Measurements from ENCODE around the gene BTF3.
"Not testable (repeated sequence)": the region's sequence is repeated elsewhere in the genome, so short reads cannot be mapped to it uniquely, and the experiment has no call there.

The BTF3 gene

GRCh38 chr5:73498057-73498992 lies at the start of gene BTF3:
BTF3 (plus strand) TSS chr5:73498442; CDS start chr5:73498668, 226 bp downstream.
- Mint-ChIP-seq H3K9me3 (no peaks in the 10 kb centered on the region), H3K36me3 (ENCODE audit: low read depth) (peaks cover 42% of the 10 kb centered on the region)

DNA sequence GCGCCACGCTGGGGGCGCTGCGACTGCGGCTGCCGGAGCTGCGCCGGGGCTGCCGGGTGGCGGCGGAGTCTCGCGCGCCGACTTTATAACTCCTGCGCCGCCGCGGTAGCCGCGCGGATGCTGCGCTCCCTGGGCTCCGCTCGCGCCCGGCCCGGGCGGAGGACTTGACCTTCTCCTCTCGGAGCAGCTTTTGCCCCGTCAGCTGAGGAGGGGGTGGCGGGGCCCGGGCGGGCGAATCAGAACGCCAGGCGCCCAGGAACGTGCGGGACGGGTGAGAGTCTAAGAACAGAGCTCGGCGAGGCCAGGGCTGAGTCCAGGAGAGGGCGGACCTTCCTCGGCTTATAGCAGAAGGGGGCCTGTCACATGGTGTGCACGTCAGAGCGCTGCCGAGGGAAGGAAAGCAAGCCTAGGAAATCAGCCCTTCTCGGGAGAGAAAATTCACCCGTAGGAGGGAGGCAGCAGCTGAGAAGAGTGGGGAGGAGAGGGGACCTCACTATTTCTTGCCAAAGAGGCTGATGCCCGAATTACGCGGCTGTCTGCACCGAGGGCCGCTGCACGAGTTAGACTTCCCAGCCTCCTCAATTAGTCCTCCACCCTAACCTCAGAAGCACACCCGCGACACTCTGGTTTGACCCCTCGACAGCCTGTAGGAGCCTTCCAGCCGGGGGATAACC lies 49.6 kb upstream of the BTF3 start, which contains the start of gene FOXD1:
Gene FOXD1 (minus strand): TSS at position 315 of the 674 bp plus-strand sequence. CDS start 415 bp downstream, outside the sequence.
- Mint-ChIP-seq H3K4me3 (peak within 1 kb of the TSS; percentile 82), H3K36me3 (ENCODE audit: low read depth) (peaks cover 5% of the 10 kb centered on the region), H3K27ac (peak within 1 kb of the TSS; percentile 77), H3K9me3 (peaks cover 5% of the 10 kb centered on the region), H3K4me1 (ENCODE audit: low read depth) (peaks cover 23% of the 10 kb centered on the region), H3K27me3 (peaks cover 77% of the 10 kb centered on the region)

More at GRCh38 chr5:73498057-73498992, at the start of gene BTF3:
- peak within 1 kb of the TSS; percentile 98 for H3K27ac Mint-ChIP-seq
- H3K4me3 Mint-ChIP-seq: peak within 1 kb of the TSS; percentile 95
- peaks cover 8% of the 10 kb centered on the region for H3K27me3 Mint-ChIP-seq
- peaks cover 50% of the 10 kb centered on the region for H3K4me1 Mint-ChIP-seq (ENCODE audit: low read depth)

GRCh38 chr5:73450137-73450536 lies 48.1 kb upstream of the BTF3 start:
- Mint-ChIP-seq H3K27ac (no peak overlapping the region), H3K36me3 (ENCODE audit: low read depth) (peaks cover 5% of the 10 kb centered on the region), H3K9me3 (peaks cover 5% of the 10 kb centered on the region), H3K4me3 (no peak overlapping the region), H3K4me1 (ENCODE audit: low read depth) (peaks cover 23% of the 10 kb centered on the region), H3K27me3 (peaks cover 77% of the 10 kb centered on the region)

- H3K9me3 Mint-ChIP-seq: peaks cover 5% of the 10 kb centered on the region
- peaks cover 5% of the 10 kb centered on the region for H3K36me3 Mint-ChIP-seq (ENCODE audit: low read depth)
- H3K27ac Mint-ChIP-seq: no peak overlapping the region
- H3K4me3 Mint-ChIP-seq: peak overlapping the region; percentile 6
- H3K4me1 Mint-ChIP-seq (ENCODE audit: low read depth): peaks cover 23% of the 10 kb centered on the region
- peaks cover 77% of the 10 kb centered on the region for H3K27me3 Mint-ChIP-seq
Observed at GRCh38 chr5:73450672-73451223, 47.5 kb upstream of the BTF3 start.

DNA sequence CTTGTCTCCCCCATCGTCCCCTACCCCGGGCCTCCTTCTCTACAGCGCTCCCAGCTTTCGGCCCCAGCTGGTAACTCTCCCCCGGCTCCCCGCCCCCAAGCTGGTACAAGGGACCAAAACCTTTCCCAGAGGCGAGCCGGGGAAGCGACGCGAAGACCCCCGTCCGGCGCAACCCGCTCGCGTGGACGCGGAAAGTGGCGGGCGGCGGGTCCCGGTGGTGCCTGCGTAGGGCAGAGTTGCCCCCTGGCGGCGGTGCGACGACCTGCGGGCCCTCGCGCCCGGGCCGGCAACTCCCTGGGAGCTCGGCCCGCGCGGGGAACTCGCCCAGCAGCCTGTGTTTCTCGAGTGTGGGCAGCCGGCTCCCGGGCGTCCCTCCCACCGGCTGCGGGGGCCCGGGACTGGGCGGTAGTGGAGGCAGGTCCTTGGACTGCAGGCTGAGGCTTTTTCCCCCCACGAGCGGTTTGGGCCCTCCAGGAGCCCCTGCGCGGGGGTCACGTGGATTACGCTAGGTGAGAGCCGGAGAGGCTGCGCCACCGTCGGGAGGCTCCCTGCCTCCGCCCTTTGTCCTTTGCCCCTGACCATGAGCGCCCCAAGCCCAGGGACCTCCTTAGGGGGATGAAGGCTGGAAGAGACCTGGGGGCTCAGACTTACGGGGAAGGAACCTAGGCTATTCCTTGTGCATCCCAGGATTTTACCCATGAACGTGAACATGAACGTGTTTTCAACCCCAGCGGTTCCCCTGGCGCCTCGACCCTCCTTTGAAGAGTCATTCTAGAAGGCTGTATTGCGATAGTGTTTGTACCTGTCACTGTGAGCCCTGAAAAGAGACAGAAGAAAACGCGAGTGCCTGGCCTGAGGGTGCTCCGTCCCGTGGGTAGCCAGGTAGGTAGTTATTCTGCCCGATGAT lies 46.8 kb upstream of the BTF3 start:
- Mint-ChIP-seq H3K27me3 (peaks cover 76% of the 10 kb centered on the region), H3K9me3 (peaks cover 5% of the 10 kb centered on the region), H3K36me3 (ENCODE audit: low read depth) (peaks cover 5% of the 10 kb centered on the region), H3K4me3 (no peak overlapping the region), H3K27ac (no peak overlapping the region), H3K4me1 (ENCODE audit: low read depth) (peaks cover 22% of the 10 kb centered on the region)

GRCh38 chr5:73452215-73452614 lies 46.0 kb upstream of the BTF3 start:
- Mint-ChIP-seq H3K36me3 (ENCODE audit: low read depth) (peaks cover 5% of the 10 kb centered on the region), H3K9me3 (peaks cover 5% of the 10 kb centered on the region), H3K4me3 (no peak overlapping the region), H3K27ac (no peak overlapping the region), H3K27me3 (peaks cover 78% of the 10 kb centered on the region), H3K4me1 (ENCODE audit: low read depth) (peaks cover 18% of the 10 kb centered on the region)

- peaks cover 7% of the 10 kb centered on the region for H3K4me1 Mint-ChIP-seq (ENCODE audit: low read depth)
- H3K27me3 Mint-ChIP-seq: peaks cover 82% of the 10 kb centered on the region
- H3K36me3 Mint-ChIP-seq (ENCODE audit: low read depth): peaks cover 5% of the 10 kb centered on the region
- no peak overlapping the region for H3K4me3 Mint-ChIP-seq
- peaks cover 5% of the 10 kb centered on the region for H3K9me3 Mint-ChIP-seq
- H3K27ac Mint-ChIP-seq: no peak overlapping the region
Observed at GRCh38 chr5:73454379-73455036, 43.7 kb upstream of the BTF3 start.

- H3K27ac Mint-ChIP-seq; H3K36me3 Mint-ChIP-seq (ENCODE audit: low read depth); H3K4me1 Mint-ChIP-seq (ENCODE audit: low read depth); H3K9me3 Mint-ChIP-seq; H3K4me3 Mint-ChIP-seq: not testable (repeated sequence)
- peaks cover 83% of the 10 kb centered on the region for H3K27me3 Mint-ChIP-seq
Observed at GRCh38 chr5:73456462-73456861, 41.8 kb upstream of the BTF3 start.

DNA sequence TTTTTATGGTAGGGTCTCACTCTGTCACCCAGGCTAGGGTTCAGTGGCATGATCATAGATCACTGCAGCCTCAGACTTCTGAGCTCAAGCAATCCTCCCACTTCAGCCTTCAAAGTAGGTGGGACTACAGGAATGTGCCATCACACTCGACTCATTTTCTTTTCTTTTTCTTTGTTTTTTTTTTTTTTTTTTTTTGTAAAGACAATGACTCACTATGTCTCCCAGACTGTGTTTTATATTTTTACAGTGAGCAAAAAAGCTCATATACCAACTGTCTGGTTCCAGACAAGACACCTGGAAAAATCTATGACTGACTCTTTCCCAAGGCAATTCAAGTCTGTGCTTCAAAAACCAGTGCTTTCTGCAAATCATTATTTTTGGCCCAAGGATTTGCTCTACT lies 38.9 kb upstream of the BTF3 start:
- Mint-ChIP-seq H3K4me3 (no peak overlapping the region), H3K27me3 (peaks cover 61% of the 10 kb centered on the region), H3K4me1 (ENCODE audit: low read depth) (no peaks in the 10 kb centered on the region), H3K27ac (no peak overlapping the region), H3K36me3 (ENCODE audit: low read depth) (no peaks in the 10 kb centered on the region), H3K9me3 (no peaks in the 10 kb centered on the region)

GRCh38 chr5:73460133-73460532 lies 38.1 kb upstream of the BTF3 start:
- H3K27me3 Mint-ChIP-seq: peaks cover 54% of the 10 kb centered on the region
- H3K36me3 Mint-ChIP-seq (ENCODE audit: low read depth): no peaks in the 10 kb centered on the region
- H3K27ac Mint-ChIP-seq: no peak overlapping the region
- H3K4me1 Mint-ChIP-seq (ENCODE audit: low read depth): no peaks in the 10 kb centered on the region
- H3K9me3 Mint-ChIP-seq: no peaks in the 10 kb centered on the region
- H3K4me3 Mint-ChIP-seq: no peak overlapping the region

GRCh38 chr5:73464016-73464745 lies 34.1 kb upstream of the BTF3 start:
- no peaks in the 10 kb centered on the region for H3K9me3 Mint-ChIP-seq
- peaks cover 39% of the 10 kb centered on the region for H3K27me3 Mint-ChIP-seq
- H3K27ac Mint-ChIP-seq: no peak overlapping the region
- no peak overlapping the region for H3K4me3 Mint-ChIP-seq
- H3K36me3 Mint-ChIP-seq (ENCODE audit: low read depth): no peaks in the 10 kb centered on the region
- H3K4me1 Mint-ChIP-seq (ENCODE audit: low read depth): no peaks in the 10 kb centered on the region

DNA sequence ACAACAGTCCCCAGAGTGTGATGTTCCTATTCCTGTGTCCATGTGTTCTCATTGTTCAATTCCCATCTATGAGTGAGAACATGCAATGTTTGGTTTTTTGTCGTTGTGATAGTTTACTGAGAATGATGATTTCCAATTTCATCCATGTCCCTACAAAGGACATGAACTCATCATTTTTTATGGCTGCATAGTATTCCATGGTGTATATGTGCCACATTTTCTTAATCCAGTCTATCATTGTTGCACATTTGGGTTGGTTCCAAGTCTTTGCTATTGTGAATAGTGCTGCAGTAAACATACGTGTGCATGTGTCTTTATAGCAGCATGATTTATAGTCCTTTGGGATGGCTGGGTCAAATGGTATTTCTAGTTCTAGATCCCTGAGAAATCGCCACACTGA lies 29.6 kb upstream of the BTF3 start:
- H3K9me3 Mint-ChIP-seq; H3K4me3 Mint-ChIP-seq; H3K27ac Mint-ChIP-seq; H3K4me1 Mint-ChIP-seq (ENCODE audit: low read depth); H3K36me3 Mint-ChIP-seq (ENCODE audit: low read depth): not testable (repeated sequence)
- H3K27me3 Mint-ChIP-seq: peaks cover 36% of the 10 kb centered on the region

- H3K4me1 Mint-ChIP-seq (ENCODE audit: low read depth): no peaks in the 10 kb centered on the region
- H3K27me3 Mint-ChIP-seq: peaks cover 36% of the 10 kb centered on the region
- no peaks in the 10 kb centered on the region for H3K9me3 Mint-ChIP-seq
- H3K4me3 Mint-ChIP-seq: no peak overlapping the region
- no peak overlapping the region for H3K27ac Mint-ChIP-seq
- H3K36me3 Mint-ChIP-seq (ENCODE audit: low read depth): no peaks in the 10 kb centered on the region
Observed at GRCh38 chr5:73469878-73470277, 28.4 kb upstream of the BTF3 start.
